Stimulated activated CD4-positive, alpha-beta T cell treated with anti-CD3 and anti-CD28 coated beads, Interleukin-12 subunit alpha, Interleukin-12 subunit beta, amount 100 ng/mL, for 48 hours (primary cell): ENCODE data around the gene SEC61B.

Source experiments
- DNase-seq, 3 donors: peaks; one replicate each; pipeline ENCODE4 v3.0.0-alpha.2; 2020; ENCODE audit warnings: low read depth in 2 of 3, low spot score in 1 of 3

Gene SEC61B

DNA sequence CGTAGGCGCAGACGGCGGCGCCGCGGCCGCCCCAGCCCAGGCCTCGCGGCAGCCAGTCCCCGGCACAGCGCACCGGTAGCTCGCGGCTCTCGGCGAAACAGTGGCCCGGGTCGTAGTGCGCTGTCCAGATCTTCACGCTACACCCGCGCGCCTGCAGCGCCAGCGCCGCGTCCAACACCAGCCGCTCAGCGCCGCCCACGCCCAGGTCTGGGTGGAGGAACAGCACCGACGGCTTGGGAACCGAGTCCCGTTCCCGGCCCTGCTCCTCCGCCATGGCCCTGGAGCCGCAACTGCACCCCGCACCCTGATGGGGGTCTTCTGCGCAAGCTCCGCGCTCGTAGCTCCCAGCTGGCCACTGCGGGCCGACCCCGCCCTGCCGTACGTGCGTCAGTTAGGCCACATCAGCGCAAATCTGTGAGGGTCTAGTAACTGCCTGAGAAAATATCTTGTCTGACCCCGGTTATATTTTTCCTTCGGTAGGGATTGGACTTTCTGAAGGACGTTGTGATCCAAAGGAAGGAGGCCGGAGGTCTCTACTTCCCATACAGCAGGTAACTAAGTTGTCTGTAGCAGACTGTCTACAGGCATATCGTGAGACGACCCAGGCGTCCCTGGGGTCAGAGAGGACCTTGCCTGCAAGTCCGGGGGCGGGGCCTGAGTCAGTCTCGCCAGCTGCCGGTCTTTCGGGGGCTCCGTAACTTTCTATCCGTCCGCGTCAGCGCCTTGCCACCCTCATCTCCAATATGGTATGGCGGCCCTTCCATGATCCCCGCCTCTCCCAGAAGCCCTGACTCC, at the start of gene SEC61B, which contains the start of gene ALG2:
Gene SEC61B (plus strand): TSS at position 662 of the 795 bp plus-strand sequence. CDS start 82 bp downstream, at position 744.
Gene ALG2 (minus strand): TSS at position 322 of the 795 bp plus-strand sequence. CDS start 48 bp downstream, at position 274.
- peak; percentile 86 to 93 (median 89) for DNase-seq

DNA sequence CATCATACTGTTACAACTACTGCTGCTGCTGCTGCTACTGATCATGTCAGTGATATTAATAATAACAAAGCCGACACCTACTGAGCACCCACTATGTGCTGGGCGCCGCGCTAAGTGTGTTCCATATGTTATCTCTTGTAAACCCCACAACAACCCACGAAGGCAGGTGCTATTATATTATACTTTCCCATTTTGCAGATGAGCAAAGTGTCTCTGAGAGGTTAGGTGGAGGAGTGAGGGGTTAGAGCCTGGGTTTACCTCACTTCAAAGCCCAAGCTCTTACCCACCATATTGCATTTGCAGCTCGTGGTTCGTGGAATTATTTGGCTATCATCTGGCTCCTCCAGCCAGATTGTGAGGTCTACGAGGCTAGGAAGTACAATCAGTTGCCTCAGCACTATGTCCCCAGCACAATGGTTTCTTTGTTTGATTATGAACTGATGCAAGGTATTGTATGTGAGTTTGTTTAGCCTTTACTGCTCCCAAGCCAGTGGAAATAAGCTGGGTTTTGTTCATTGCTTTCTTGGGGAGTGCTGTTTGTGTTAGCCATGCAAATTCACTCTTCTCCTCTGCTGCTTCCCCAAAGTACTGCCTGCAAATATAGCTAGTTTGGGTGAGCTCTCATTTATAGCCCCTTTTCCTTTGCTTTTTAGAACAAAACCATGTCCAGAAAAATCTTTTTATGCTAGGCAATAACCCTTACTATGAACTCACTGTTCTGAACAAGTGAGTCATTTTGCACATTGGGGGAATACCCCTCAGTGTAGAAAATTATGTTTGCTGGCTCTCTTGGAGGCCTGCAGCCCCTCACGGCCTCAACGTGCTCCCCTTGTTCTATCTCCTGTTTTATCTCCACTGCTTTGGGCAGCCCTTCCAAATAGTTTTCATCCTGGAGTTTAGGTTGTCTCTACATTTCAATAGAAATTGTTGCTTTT, 48.2 kb upstream of the SEC61B start:
- DNase-seq: no peak

DNA sequence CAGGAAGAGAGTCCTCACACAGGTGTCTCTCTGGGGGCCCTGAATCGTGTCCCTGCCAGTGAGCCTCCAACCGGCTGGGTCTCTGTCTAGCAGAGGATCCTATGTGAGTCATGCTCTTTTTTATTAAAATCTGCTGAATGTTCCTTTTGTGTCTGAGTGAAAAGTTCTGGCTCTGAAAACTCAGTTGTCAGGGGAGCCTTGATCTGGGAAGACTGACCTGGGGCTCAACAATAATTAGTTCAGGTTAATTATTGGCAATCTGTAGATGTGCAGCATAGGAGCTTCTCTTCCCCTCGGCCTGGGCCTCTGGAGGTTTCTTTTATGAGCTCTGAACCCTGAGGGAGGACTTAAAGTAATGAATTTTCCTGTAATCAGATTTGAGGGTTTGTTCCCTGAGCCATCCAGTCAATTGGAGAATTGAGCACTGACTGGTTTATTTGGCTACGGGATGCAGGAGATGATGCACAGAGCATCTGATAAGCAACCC, 45.5 kb upstream of the SEC61B start:
- no peak for DNase-seq

DNA sequence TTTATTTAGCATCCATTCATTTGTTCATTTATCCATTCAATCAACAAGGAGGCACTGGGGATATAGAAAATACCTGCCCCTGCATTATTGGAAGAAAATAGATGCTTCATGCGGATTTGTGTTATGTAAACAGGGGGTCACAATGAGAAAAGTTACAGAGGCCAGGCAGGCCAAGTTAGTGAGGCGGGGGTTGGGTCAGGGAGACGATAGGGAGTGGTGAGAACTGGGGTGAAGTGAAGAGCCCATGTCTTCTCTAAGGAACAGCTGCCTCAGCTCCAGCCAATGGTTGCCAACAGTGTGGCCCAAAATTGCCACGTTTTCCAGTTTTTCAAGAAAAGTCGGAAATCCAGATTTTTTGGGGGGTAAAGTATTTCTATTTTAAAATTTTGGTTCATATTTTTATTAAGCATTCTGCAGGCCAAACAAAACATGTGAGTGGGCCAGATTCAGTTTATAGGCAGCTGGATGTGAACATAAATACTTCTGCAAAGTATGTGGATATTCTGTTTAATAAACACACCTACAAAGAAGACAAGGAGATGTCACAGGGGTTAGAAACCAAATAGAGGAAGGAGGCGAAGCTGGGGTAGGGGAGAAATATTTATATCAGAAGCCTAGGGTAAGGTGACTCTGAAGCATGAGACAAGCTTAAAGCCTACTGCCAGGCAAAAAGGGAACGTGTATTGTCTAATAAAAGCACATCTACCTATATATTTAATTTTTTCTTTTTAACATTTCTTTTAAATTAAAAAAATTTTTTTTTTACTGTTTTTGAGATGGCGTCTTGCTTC, 44.3 kb upstream of the SEC61B start:
- DNase-seq: no peak

DNA sequence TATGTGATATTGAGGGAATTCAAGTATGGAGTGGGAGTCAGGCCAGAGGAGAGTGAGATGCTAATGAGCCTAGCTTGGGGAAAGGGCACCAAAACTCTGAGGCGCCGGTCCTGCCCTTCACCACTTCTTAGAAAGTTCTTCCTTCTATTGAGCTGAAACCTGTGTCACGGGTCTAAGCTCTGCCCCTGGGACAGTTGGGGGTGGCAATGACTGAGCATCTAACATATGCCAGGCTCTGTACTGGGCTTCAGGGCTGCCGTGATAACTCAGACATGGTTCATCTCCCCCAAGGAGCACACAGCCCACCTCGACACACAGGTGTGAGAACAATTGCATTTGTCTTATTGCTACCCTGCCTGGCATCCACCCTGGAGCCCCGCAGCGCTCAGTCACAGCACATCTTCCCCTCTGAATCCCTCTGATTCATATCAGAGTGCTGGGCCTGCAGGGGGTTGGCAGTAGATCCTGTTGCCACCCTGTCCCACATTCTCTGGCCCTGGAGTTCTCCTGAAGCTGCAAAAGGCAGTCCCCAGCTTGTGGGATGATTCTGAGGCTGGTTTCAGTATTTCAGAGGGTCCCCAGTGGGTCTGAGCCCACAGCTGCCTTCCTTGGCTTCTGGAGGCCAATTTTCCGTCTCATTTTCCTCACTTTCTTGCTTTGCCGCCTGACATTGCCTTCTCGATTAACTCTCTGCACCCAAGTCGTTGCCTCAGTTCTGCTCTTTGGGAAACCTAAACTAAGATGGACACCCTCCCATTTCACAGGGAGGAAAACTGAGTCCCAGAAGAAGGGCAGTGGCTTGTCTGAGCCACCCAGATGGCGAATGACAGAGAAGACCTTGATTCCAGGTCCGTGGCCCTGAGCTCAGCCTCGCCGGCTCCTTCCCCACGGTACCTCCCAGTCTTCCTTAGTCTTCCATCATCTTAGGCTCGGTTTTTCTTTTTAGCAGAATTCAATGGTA, 42.9 kb upstream of the SEC61B start:
- no peak for DNase-seq

DNA sequence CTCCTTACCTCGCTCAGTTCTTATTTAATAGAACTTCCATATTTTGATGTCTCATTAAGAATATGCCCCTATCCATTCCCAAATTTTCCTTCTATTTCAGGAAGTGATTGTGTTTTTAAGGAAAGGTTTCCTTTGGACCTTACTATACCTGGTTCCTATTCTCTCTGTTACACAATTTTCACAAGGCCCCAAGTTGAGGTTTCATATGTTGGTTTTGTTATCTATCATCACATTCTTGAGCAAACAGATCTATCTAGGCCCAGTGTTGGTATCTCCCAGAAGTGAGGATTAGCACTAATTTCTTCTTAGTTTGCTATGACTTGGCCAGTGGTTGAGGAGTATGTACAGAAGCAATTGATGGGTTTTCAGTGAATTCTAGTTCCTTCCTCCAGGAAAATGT, 41.9 kb upstream of the SEC61B start:
- DNase-seq: no peak

DNA sequence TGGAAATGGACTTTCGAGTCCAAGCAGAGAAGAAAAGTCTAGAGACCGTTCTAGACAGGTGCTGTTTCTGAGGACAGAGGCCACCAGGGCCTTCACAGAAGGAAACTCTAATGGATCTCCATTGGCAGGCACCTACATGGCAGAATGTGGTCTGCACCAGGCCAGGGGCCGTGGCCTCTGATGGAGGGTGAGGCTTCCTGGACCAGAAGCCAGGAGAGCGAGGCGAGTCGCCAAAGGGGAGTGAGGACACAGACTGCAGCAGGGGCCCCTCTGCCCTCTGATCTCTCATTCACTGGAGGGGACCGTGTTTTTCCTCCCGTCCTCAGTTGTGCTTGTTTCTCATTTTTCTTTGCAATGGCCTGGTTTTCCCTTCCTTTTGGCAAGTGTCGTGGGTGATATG, 41.4 kb upstream of the SEC61B start:
- no peak for DNase-seq

DNA sequence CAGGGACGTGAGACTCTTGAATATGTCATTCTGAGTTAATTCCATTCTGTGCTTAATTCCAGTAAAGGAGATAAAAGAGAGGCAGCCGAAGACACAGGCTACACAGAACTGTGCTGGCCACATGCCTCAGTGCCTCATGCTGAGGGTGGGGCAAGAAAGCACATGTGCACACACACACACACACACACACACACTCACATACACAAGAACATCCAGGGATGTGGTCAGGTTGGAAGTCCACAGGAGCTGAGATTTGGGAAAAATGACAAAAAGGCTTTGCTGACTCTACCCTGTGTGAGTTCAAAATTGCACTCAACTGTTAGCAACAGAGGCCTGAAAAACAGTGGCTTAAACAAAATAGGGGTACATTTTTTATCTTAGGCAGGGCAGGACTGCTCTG, 40.9 kb upstream of the SEC61B start:
- DNase-seq: no peak

DNA sequence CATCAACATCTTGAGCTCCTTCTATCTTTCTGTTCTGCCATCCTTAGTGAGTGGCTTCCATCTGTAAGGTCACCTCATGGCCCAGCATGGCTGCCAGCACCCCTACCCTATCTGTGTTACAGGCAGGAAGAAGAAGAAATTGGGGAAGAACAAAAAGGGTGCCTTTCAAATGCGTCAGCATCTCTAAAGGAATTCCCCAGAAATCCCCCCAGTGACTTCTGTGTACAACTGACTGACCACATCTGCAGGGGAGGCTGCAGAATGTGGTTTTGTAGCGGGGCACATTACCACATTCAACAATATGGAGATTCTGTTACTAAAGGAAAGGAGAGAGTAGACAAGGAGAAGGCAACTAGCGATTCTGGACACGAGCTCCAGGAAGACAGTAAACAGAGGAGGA, 40.5 kb upstream of the SEC61B start:
- no peak for DNase-seq

DNA sequence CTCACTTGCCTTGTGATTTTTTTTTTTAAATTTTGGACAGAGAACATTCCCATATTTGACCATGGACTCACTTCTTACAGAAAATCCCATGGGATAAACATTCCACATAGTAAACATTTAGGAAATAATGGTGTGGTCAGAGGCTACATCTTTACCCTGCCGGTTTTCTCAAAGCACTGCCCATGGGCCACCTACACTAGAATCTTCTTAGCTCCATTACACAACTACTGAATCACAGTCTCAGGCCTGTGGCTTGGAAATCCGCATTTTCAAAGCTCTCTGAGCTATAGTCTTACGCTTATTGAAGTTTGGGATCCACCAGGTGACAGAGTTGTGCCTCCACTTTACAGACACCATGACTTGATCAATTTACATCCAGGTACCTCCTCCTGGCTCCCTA, 39.7 kb upstream of the SEC61B start:
- DNase-seq: no peak

DNA sequence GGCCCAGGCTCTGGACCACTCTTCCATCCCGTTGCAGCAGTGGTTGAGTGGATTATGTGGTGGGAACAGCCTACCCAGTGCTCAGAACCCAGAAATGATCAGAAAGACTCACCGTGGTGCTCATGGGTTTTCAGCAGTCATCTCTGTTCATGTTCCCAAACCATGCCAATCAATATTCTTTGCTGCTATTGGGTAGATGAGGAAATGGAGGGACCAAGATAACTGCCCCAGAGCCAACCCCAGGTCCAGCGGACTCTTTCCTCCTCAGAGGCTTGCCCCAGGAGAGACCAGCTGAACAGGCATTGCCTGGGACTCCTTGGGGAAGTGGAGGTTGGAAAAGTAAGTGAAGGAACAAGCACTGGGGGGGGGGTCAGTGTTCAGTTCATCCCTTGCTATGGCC, 38.5 kb upstream of the SEC61B start:
- no peak for DNase-seq

DNA sequence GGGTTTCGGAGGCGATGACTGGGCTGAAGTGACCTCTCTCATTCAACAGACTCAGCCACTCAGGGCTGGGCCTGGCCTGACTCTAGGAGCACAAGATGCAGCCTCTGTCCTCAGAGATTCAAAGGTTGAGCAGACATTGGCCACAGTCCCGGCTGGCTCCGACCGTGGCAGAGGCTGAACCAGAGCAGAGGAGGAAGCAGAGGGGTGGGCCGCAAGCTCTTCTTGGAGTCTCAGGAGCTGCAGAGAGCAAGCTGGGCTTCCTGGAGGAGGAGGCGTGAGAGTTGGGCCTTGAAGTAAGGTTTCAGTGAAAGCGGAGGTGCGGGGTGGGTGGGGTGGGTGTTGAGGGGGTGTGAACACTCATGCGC, 38.0 kb upstream of the SEC61B start:
- DNase-seq: no peak

DNA sequence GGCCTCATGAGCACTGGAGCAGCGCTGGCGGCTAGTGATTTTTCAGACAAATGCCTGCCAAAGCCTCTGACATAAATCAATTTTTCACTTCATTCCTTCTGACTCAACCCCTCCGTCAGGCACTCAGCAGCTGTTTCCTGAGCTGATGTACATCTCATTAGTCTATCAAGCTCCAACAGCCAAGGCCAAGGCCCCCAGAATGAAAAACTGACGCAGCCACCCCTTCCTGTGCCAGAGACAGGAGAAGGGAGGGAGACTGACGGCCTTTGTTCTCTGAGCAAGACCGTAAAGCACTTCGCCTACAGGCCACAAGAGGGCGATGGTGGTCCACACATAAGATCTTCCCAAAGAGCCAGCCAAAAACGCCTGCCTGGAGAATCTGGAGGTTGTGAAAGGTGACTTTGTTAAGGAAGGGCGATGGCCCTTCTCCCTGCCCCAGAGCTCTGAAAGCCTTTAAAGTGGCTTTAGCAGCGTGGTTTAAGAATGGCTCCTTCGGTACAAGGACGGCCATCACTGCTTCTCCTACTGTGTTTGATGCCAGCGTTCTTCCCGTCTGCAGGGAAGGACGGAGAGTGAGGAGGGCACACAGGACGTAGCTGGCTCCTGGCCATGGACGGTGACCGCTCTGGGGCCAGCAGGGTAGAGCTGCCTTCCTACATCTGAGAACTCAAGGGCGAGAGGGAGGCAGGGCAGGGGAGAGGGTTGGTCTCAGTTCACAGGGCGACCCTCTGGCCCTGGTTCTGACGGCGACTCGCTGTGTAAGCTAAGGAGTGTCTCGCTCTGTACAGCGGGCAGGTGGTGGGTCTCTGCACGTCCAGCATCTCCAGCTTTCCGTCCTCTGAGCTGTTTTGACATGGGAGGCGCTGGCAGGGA, 37.4 kb upstream of the SEC61B start:
- DNase-seq: peak; percentile 65 to 72 (median 69)

DNA sequence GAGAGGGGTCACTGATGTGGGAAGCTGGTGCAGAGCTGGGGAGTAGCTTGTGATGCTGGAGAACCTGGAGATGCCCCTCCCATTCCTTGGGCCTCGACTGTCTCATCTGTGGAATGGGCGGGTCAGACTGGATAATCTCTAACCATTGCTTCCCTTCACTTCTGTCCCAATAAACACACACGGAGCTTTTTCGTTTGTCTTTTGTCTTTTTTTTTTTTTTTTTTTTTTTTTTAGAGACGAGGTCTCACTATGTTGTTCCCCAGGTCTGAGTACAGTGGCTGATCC, 36.8 kb upstream of the SEC61B start:
- DNase-seq: no peak

DNA sequence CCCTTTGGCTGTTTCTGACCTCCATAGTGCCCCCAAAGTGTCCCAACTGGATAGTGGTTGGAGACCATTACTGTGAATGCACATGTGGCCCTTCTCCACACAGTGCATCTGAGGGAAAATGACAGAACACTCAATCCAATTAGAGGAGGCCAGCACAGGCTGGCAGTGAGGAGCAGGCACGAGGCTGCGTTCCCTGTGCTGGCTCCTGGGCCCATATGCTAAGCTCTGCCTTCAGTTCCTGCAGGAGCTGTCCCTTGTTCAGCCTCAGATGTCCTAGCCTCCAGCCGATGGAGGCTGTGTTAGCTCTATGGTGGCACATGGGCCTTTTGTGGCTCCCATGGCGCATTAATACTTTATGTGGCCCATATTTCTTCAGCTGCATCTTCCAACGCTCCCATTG, 36.1 kb upstream of the SEC61B start:
- DNase-seq: no peak

DNA sequence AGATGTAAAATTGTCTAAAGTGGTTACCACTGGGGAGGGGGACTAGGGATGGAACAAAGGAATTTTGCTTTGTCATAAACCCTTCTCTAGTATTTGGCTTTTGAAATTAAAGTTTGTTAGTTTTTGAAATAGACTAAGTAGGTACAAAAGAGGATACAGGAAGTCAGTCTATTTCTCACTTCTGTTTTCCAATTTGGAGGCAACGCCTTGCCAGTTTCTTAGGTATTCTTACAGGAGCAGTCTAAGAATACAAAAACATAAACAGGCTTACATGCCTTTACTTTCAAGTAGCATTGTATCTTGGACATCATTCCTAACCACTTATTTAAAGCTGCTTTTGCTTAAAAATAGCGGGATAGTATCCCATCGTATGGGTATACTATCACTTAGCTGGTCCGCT, 34.8 kb upstream of the SEC61B start:
- DNase-seq: no peak

DNA sequence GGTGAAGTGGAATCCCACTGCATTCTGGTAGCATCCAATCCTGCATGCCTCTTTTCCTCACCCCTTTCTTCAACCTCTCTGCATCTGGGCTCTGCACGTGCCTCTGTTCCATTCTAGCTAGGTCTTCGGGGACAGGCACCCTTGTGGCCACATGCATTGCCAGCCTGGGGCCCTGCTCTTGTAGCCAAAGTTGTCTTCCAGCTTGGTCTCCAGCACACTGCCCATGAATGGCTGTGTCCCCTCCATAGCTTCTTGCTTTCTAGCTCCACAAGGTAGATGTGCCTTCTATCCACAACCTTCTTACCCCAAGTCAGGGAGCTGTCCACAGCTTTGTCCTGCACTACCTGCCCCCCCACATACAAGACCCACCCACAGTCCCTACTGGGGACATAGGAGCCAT, 32.9 kb upstream of the SEC61B start:
- no peak for DNase-seq

DNA sequence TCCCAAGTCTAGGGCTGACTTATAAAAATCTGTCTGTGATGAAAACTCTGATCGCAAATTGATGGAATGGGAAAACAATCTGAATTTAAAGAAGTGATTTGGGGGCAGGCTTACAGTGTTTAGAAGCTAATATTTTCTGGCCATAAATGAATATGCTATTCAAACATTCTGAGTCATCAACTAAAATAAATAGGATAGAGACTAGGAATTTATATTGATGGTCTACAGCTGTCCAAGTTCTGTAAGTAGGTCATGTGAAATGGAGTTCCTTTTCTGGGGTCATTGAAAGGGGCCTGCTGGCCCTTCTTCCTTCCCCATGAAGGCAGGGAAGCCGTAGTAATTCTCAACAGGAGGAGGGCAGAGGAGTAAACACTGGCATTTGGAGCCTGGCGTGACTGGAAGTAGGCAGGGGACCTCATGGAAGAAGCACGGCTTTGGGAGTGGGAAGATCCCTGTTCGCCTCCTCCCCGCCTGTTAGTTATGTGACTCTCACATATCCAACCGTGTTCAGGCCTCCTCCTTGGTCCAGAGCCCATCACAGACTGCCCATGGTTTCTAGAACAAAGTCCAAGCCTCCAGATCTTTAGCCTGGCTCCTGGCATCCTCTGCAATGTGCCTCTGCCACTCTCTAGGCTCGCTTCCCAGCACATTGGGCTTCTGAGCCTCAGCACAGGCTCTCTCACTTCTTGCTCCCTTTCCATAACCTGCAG, 32.0 kb upstream of the SEC61B start:
- no peak for DNase-seq
